IMR-90 (cell line): ENCODE data around the gene EIF3M. TPM values are rescaled to one million over a fixed set of nuclear protein-coding genes. Genes with fewer than 3 reads are reported as not detected.

Experiments
- ATAC-seq: fragments of 200-7000 bp; cut with Tn5 transposase; 2 replicates; pipeline ENCODE4 v1.9.1; 2020; ENCODE audit warnings: low read depth, mild to moderate bottlenecking, moderate library complexity
- BruUV-seq: library from RNA; stranded (reverse); fragments of 400-500 nt; replicated peaks from 2 replicates; lab custom pipeline; 2021; lab: Mats Ljungman, UMichigan
- CTCF ChIA-PET: fragments of 300-600 bp; formaldehyde crosslinking; extraction: SDS; loops from one replicate; lab custom pipeline; 2021; ENCODE audit warnings: antibody characterized with exemption; lab: Yijun Ruan, JAX
- POLR2A ChIA-PET: fragments of 300-600 bp; sonication (Branson Sonifier 250); formaldehyde crosslinking; loops from one replicate; lab custom pipeline; 2022; ENCODE audit warnings: antibody characterized with exemption; ENCODE audit not compliant: unreplicated experiment; lab: Charles Lee
- DNase-seq: peaks from one replicate; pipeline ENCODE4 v3.0.0; 2013
- H2AFZ ChIP-seq: replicated peaks from 2 replicates; pipeline ENCODE3; 2013; ENCODE audit warnings: low read length, mild to moderate bottlenecking; ENCODE audit not compliant: poor library complexity
- H2AK5ac ChIP-seq: 2 replicates; pipeline ENCODE4 v1.6.1; 2013; ENCODE audit warnings: low read depth, low read length, inconsistent platforms
- H2AK9ac ChIP-seq: replicated peaks from 2 replicates; pipeline ENCODE3; 2013; ENCODE audit warnings: mild to moderate bottlenecking, low read depth, low read length, moderate library complexity; ENCODE audit not compliant: poor library complexity
- H2BK120ac ChIP-seq: 2 replicates; pipeline ENCODE4 v1.6.1; 2013; ENCODE audit warnings: low read depth, low read length, inconsistent platforms
- H2BK15ac ChIP-seq: 3 replicates; pipeline ENCODE4 v1.6.1; 2013; ENCODE audit warnings: low read depth, low read length, inconsistent platforms
- H2BK20ac ChIP-seq: 2 replicates; pipeline ENCODE4 v1.6.1; 2013; ENCODE audit warnings: low read depth, mild to moderate bottlenecking, inconsistent platforms, low read length, moderate library complexity
- H2BK5ac ChIP-seq: 2 replicates; pipeline ENCODE4 v1.6.1; 2013; ENCODE audit warnings: mild to moderate bottlenecking, low read depth, low read length, inconsistent platforms; ENCODE audit not compliant: poor library complexity, severe bottlenecking
- H3K14ac ChIP-seq: replicated peaks from 2 replicates; pipeline ENCODE4 v1.6.1; 2013; ENCODE audit warnings: low read depth, low read length, inconsistent platforms
- H3K18ac ChIP-seq: 2 replicates; pipeline ENCODE4 v1.6.1; 2013; ENCODE audit warnings: low read depth, low read length, control low read depth
- H3K23ac ChIP-seq: 2 replicates; pipeline ENCODE4 v1.6.1; 2013; ENCODE audit warnings: low read depth, low read length, inconsistent platforms
- H3K27ac ChIP-seq: 2 replicates; pipeline ENCODE4 v1.5.1; 2013; ENCODE audit warnings: mild to moderate bottlenecking, control low read depth, low read length; ENCODE audit not compliant: insufficient read depth
- H3K27me3 ChIP-seq: 2 replicates; pipeline ENCODE4 v1.6.1; 2013; ENCODE audit warnings: low read length; ENCODE audit not compliant: control insufficient read depth, insufficient read depth
- H3K36me3 ChIP-seq: 2 replicates; pipeline ENCODE4 v1.6.1; 2013; ENCODE audit warnings: low read length, mixed read lengths; ENCODE audit not compliant: control insufficient read depth, insufficient read depth
- H3K4ac ChIP-seq: 2 replicates; pipeline ENCODE4 v1.6.1; 2013; ENCODE audit warnings: low read depth, low read length, inconsistent platforms
- H3K4me1 ChIP-seq: 2 replicates; pipeline ENCODE4 v1.6.1; 2013; ENCODE audit warnings: low read length, mixed read lengths; ENCODE audit not compliant: control insufficient read depth, insufficient read depth
- H3K4me2 ChIP-seq: 2 replicates; pipeline ENCODE4 v1.6.1; 2013; ENCODE audit warnings: low read depth, mild to moderate bottlenecking, control low read depth, low read length, moderate library complexity
- H3K4me3 ChIP-seq: 2 replicates; pipeline ENCODE4 v1.5.1; 2013; ENCODE audit warnings: low read depth, mild to moderate bottlenecking, control low read depth, low read length, moderate library complexity; ENCODE audit not compliant: insufficient read depth
- H3K56ac ChIP-seq: 2 replicates; pipeline ENCODE4 v1.6.1; 2013; ENCODE audit warnings: low read length, inconsistent platforms; ENCODE audit not compliant: insufficient read depth; ENCODE audit errors: extremely low read depth
- H3K79me1 ChIP-seq, 2 experiments: 2 replicates each; pipeline ENCODE4 v1.6.1; 2013; ENCODE audit warnings: low read length in 2 of 2, inconsistent platforms in 1 of 2, low read depth in 1 of 2
- H3K9ac ChIP-seq: 2 replicates; pipeline ENCODE4 v1.6.1; 2013; ENCODE audit warnings: low read depth, low read length, control low read depth
- H3K9me1 ChIP-seq: 2 replicates; pipeline ENCODE4 v1.6.1; 2013; ENCODE audit warnings: low read length, inconsistent platforms; ENCODE audit not compliant: insufficient read depth
- H3K9me3 ChIP-seq: 2 replicates; pipeline ENCODE4 v1.6.1; 2013; ENCODE audit warnings: low read length; ENCODE audit not compliant: control insufficient read depth, insufficient read depth
- H4K20me1 ChIP-seq: 2 replicates; pipeline ENCODE4 v1.6.1; 2013; ENCODE audit warnings: low read length, inconsistent platforms; ENCODE audit not compliant: insufficient read depth
- H4K5ac ChIP-seq: 2 replicates; pipeline ENCODE4 v1.6.1; 2013; ENCODE audit warnings: mild to moderate bottlenecking, low read depth, low read length, control low read depth
- H4K8ac ChIP-seq, 2 experiments: 2 replicates each; pipeline ENCODE4 v1.6.1; 2013; ENCODE audit warnings: low read depth in 2 of 2, low read length in 2 of 2, control low read depth in 1 of 2, inconsistent platforms in 1 of 2
- H4K91ac ChIP-seq: 2 replicates; pipeline ENCODE4 v1.6.1; 2013; ENCODE audit warnings: low read depth, low read length, inconsistent platforms; ENCODE audit not compliant: insufficient read depth
- CHD1 ChIP-seq: IDR thresholded peaks from 2 replicates; pipeline ENCODE4 v1.6.1; 2012; ENCODE audit warnings: low read depth, low read length, improper control_type of control experiment
- FOS ChIP-seq: fragments of 150-350 bp; IDR thresholded peaks from 2 replicates; pipeline ENCODE4 v1.6.1; 2016; ENCODE audit warnings: low read depth, low read length
- MXI1 ChIP-seq: IDR thresholded peaks from 2 replicates; pipeline ENCODE4 v1.6.1; 2012; ENCODE audit warnings: low read depth, mild to moderate bottlenecking, low read length, moderate library complexity, borderline replicate concordance
- RCOR1 ChIP-seq: IDR thresholded peaks from 2 replicates; pipeline ENCODE4 v1.6.1; 2012; ENCODE audit warnings: mild to moderate bottlenecking, low read length, improper control_type of control experiment; ENCODE audit not compliant: insufficient replicate concordance
- RFX5 ChIP-seq: IDR thresholded peaks from 2 replicates; pipeline ENCODE4 v1.8.0; 2012; ENCODE audit warnings: low read depth, mild to moderate bottlenecking, low read length, moderate library complexity
- WGBS, 2 experiments: methylation state at CpG; one replicate each; pipeline versions ENCODE4 v1.1.5 to v1.1.7; 2013; ENCODE audit warnings: missing lambda C conversion rate in 2 of 2; ENCODE audit not compliant: insufficient read length in 1 of 2; ENCODE audit errors: extremely low coverage in 2 of 2; 5-methylcytosine and 5-hydroxymethylcytosine counted together
- dilution Hi-C: fragments of 300-500 bp; cut with HindIII; formaldehyde crosslinking; loops from one replicate; pipeline ENCODE4 v1.14.3; 2018; ENCODE audit warnings: low sequenced_read_pairs; ENCODE audit not compliant: unreplicated experiment
- in situ Hi-C: fragments of 300-500 bp; cut with MboI; formaldehyde crosslinking; loops from 3 replicates; pipeline ENCODE4 v1.14.3; 2019; ENCODE audit warnings: low sequenced_read_pairs, inconsistent platforms, mixed read lengths
- intact Hi-C: fragments of 100-400 bp; cut with micrococcal nuclease; formaldehyde crosslinking; loops from 2 replicates; pipeline ENCODE4 v1.10.0; 2022
- polyA plus RNA-seq, 3 experiments: library from polyadenylated mRNA; depleted of rRNA; stranded (reverse); fragments of >200 nt; gene quantifications; 2 replicates each; pipeline ENCODE4 v1.2.3, GENCODE V29; 2012; ENCODE audit warnings: low replicate concordance in 1 of 3
- total RNA-seq: library from RNA; depleted of rRNA; stranded (reverse); fragments of >200 nt; gene quantifications from 2 replicates; pipeline ENCODE4 v1.2.3, GENCODE V29; 2012
- TF ChIP-seq, protein P1 (sequence below): fragments of 150-350 bp; IDR thresholded peaks from 2 replicates; pipeline ENCODE4 v1.6.1; 2016; ENCODE audit warnings: low read depth, mild to moderate bottlenecking, low read length, moderate library complexity, borderline replicate concordance

The EIF3M gene
- total and polyA plus RNA-seq, 2 of the 4 experiments (the other 2 are of a cell fraction), result 376 to 466 TPM

DNA sequence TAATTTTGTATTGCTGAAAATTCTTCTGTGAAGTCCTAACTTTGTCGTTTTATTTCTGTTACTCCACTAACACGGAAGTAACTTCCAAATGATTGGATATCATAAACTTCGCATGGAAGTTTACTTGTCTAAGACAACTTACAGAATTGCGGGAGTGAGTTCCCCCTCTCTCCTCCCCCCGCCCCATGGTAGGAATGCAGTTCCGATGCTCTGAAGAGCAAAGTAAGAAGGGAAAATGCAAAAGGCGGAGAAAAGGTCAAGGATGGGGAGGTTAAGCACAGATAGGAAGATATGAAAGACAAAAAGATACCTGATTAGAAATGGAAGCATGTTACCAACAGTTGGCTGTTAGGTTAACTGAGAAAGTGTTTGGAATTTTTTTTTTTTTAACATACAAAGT lies 1.3 kb downstream of the EIF3M start:
- peaks cover 9 to 22% of the 10 kb centered on the region in 2 experiments; a peak in 3 of 4 replicates for H3K79me1 ChIP-seq
- H4K8ac ChIP-seq, result no peak overlapping the region
- no peak for DNase-seq
- H2AK5ac ChIP-seq, result no peak overlapping the region
- peaks cover 35% of the 10 kb centered on the region for H4K20me1 ChIP-seq
- H3K23ac ChIP-seq, result peak overlapping the region; percentile 58
- no peak overlapping the region for H2BK120ac ChIP-seq
- H2BK20ac ChIP-seq, result no peak overlapping the region
- no peak overlapping the region for H3K4ac ChIP-seq
- H3K4me3 ChIP-seq, result peak overlapping the region; percentile 75
- no peak overlapping the region for H2AFZ ChIP-seq
- no peak for ATAC-seq
- TF ChIP-seq, protein P1, sequence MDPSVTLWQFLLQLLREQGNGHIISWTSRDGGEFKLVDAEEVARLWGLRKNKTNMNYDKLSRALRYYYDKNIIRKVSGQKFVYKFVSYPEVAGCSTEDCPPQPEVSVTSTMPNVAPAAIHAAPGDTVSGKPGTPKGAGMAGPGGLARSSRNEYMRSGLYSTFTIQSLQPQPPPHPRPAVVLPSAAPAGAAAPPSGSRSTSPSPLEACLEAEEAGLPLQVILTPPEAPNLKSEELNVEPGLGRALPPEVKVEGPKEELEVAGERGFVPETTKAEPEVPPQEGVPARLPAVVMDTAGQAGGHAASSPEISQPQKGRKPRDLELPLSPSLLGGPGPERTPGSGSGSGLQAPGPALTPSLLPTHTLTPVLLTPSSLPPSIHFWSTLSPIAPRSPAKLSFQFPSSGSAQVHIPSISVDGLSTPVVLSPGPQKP, result no peak
- TF ChIP-seq RFX5 (no peak), FOS (no peak), MXI1 (no peak), RCOR1 (no peak), CHD1 (no peak)
- no peak overlapping the region for H3K56ac ChIP-seq
- H2BK5ac ChIP-seq, result peak overlapping the region; percentile 31
- no peak overlapping the region; the same call in 1 of the 2 replicates for H3K27ac ChIP-seq
- WGBS, 2 experiments, result 20% methylated on average over 1 of the region's 7 CpGs; no CpG with 5 or more reads in 1 of the 2 experiments
- intact Hi-C loops, result loop anchor here (10.0 kb wide), 1 partner anchor 260 kb away; no protein-coding TSS in a partner anchor
- peak overlapping the region; percentile 85 for H3K9ac ChIP-seq
- in situ Hi-C loops, result loop anchor here (25.0 kb wide), 2 partner anchors 477 to 498 kb away; partner anchors contain the start of gene RCN1
- H3K36me3 ChIP-seq, result peaks cover 8% of the 10 kb centered on the region
- no peak overlapping the region for H2AK9ac ChIP-seq
- H4K5ac ChIP-seq, result no peak overlapping the region
- 0 out of 2 replicates have a peak, but pooled peaks cover 2% of the 10 kb centered on the region for H3K9me1 ChIP-seq
- no peaks in the 10 kb centered on the region for H3K27me3 ChIP-seq
- H3K14ac ChIP-seq, result no peak overlapping the region; the same call in 1 of the 2 replicates
- ChIA-PET POLR2A (no interaction called here), CTCF (no interaction called here)
- H4K91ac ChIP-seq, result no peak overlapping the region
- no peak overlapping the region for H3K18ac ChIP-seq
- H2BK15ac ChIP-seq, result no peak overlapping the region
- H3K4me2 ChIP-seq, result peak overlapping the region; percentile 97
- dilution Hi-C loops, result no loop called here
- no peaks in the 10 kb centered on the region for H3K9me3 ChIP-seq
- BruUV-seq, result no TSS peak
- no peaks in the 10 kb centered on the region for H3K4me1 ChIP-seq
